ENCODE results near the gene LAMC2. TPM values are rescaled to one million over a fixed set of nuclear protein-coding genes. Genes with fewer than 3 reads are reported as not detected.

LAMC2 gene
- polyA plus RNA-seq, 3 donors: not detected

GRCh38 chr1:183274836-183275235 lies 88.8 kb downstream of the LAMC2 start:
- TF ChIP-seq CTCF (IDR thresholded peaks at IDR 0.05): no peak
- intact Hi-C loops (cut with micrococcal nuclease): no loop called here

GRCh38 chr1:183275322-183275721 lies 89.3 kb downstream of the LAMC2 start:
- no CpG with 5 or more reads among the region's 3 CpGs for WGBS (ENCODE audit: insufficient coverage)
- intact Hi-C loops (cut with micrococcal nuclease): no loop called here
- peaks cover 0 to 2% (median 0%) of the 10 kb centered on the region in 3 donors for H3K27me3 Mint-ChIP-seq (ENCODE audit: low read depth in 3 of 3)

More at GRCh38 chr1:183274836-183275235, 88.8 kb downstream of the LAMC2 start:
- peaks cover 20 to 22% of the 10 kb centered on the region in 2 donors for H3K4me1 ChIP-seq (ENCODE audit: control insufficient read depth in 1 of 2, insufficient read depth in 2 of 2, low read length in 2 of 2)
- H3K9me3 Mint-ChIP-seq: peaks cover 0 to 2% (median 0%) of the 10 kb centered on the region in 7 donors
- no peaks in the 10 kb centered on the region for H3K36me3 ChIP-seq (replicated peaks in 1 of 2; ENCODE audit: control insufficient read depth in 1 of 2, insufficient read depth in 2 of 2, low read length in 2 of 2)
- H3K79me2 ChIP-seq (ENCODE audit: insufficient read depth, low read length): no peaks in the 10 kb centered on the region
- no peaks in the 10 kb centered on the region for H3K36me3 Mint-ChIP-seq
- no peak overlapping the region for H3K9ac ChIP-seq (ENCODE audit: insufficient read depth, low read length, poor library complexity, severe bottlenecking)
- peaks cover 25% of the 10 kb centered on the region for H3K4me1 Mint-ChIP-seq
- H3K27ac Mint-ChIP-seq: no peak overlapping the region
- no peaks in the 10 kb centered on the region for H4K20me1 ChIP-seq (ENCODE audit: insufficient read depth, low read length)
- no peak for DNase-seq
- H3K4me2 ChIP-seq (replicated peaks; ENCODE audit: extremely low read depth, low read length, poor library complexity, severe bottlenecking): no peak overlapping the region
- H3K4me3 ChIP-seq (replicated peaks in 1 of 3; ENCODE audit: low read depth in 2 of 3, low read length in 3 of 3): no peak overlapping the region
- no peak overlapping the region for H2AFZ ChIP-seq (ENCODE audit: insufficient read depth, low read depth, low read length, poor library complexity, severe bottlenecking)
- 100% methylated on average over 1 of the region's 3 CpGs for WGBS (ENCODE audit: insufficient coverage)
- no peak overlapping the region for H3K4me3 Mint-ChIP-seq
- no peaks in the 10 kb centered on the region for H3K9me3 ChIP-seq (replicated peaks in 1 of 2; ENCODE audit: control insufficient read depth in 1 of 2, insufficient read depth in 1 of 2, low read length in 2 of 2)
- peaks cover 0 to 3% of the 10 kb centered on the region in 2 donors for H3K27me3 ChIP-seq (ENCODE audit: control insufficient read depth in 2 of 2, insufficient read depth in 2 of 2, low read length in 2 of 2)
- H3K27me3 Mint-ChIP-seq (ENCODE audit: low read depth in 3 of 3): peaks cover 0 to 2% (median 0%) of the 10 kb centered on the region in 3 donors
- no peak overlapping the region for H3K27ac ChIP-seq (ENCODE audit: low read depth in 1 of 2, low read length in 2 of 2)

More at GRCh38 chr1:183275322-183275721, 89.3 kb downstream of the LAMC2 start:
- Mint-ChIP-seq H3K27ac (no peak overlapping the region), H3K36me3 (no peaks in the 10 kb centered on the region), H3K4me3 (no peak overlapping the region), H3K4me1 (peaks cover 30% of the 10 kb centered on the region), H3K9me3 (peaks cover 0 to 2% (median 0%) of the 10 kb centered on the region in 7 donors)
- Histone ChIP-seq H3K79me2 (ENCODE audit: insufficient read depth, low read length) (no peaks in the 10 kb centered on the region), H2AFZ (ENCODE audit: insufficient read depth, low read depth, low read length, poor library complexity, severe bottlenecking) (no peak overlapping the region), H4K20me1 (ENCODE audit: insufficient read depth, low read length) (no peaks in the 10 kb centered on the region), H3K4me2 (replicated peaks; ENCODE audit: extremely low read depth, low read length, poor library complexity, severe bottlenecking) (no peak overlapping the region), H3K4me1 (ENCODE audit: control insufficient read depth in 1 of 2, insufficient read depth in 2 of 2, low read length in 2 of 2) (peaks cover 25 to 27% of the 10 kb centered on the region in 2 donors), H3K9ac (ENCODE audit: insufficient read depth, low read length, poor library complexity, severe bottlenecking) (no peak overlapping the region), H3K27me3 (ENCODE audit: control insufficient read depth in 2 of 2, insufficient read depth in 2 of 2, low read length in 2 of 2) (peaks cover 0 to 3% of the 10 kb centered on the region in 2 donors), H3K9me3 (replicated peaks in 1 of 2; ENCODE audit: control insufficient read depth in 1 of 2, insufficient read depth in 1 of 2, low read length in 2 of 2) (no peaks in the 10 kb centered on the region), H3K36me3 (replicated peaks in 1 of 2; ENCODE audit: control insufficient read depth in 1 of 2, insufficient read depth in 2 of 2, low read length in 2 of 2) (no peaks in the 10 kb centered on the region), H3K27ac (ENCODE audit: low read depth in 1 of 2, low read length in 2 of 2) (no peak overlapping the region), H3K4me3 (replicated peaks in 1 of 3; ENCODE audit: low read depth in 2 of 3, low read length in 3 of 3) (no peak overlapping the region)
- TF ChIP-seq CTCF (IDR thresholded peaks at IDR 0.05): no peak
- no peak for DNase-seq
